Mucosa of descending colon (tissue), 3 donors: ENCODE data around the gene TSPAN11. TPM values are rescaled to one million over a fixed set of nuclear protein-coding genes. Genes with fewer than 3 reads are reported as not detected.

Experiments
- ATAC-seq: fragments of 200-7000 bp; cut with Tn5 transposase; one replicate; pipeline ENCODE4 v1.9.1; 2020; ENCODE audit warnings: mild to moderate bottlenecking, moderate library complexity
- DNase-seq, 3 donors: peaks; one replicate each; pipeline ENCODE4 v3.0.0-alpha.2; 2020
- H3K36me3 ChIP-seq: fragments of 200-600 bp; one replicate; pipeline ENCODE4 v1.8.0; 2021; ENCODE audit warnings: low read depth, mild to moderate bottlenecking
- H3K4me1 ChIP-seq: fragments of 200-600 bp; one replicate; pipeline ENCODE4 v1.8.0; 2021; ENCODE audit warnings: low read depth, mild to moderate bottlenecking
- H3K4me3 ChIP-seq: fragments of 200-600 bp; one replicate; pipeline ENCODE4 v1.8.0; 2021; ENCODE audit warnings: mild to moderate bottlenecking
- H3K9me3 ChIP-seq: fragments of 200-600 bp; one replicate; pipeline ENCODE4 v1.8.0; 2021; ENCODE audit warnings: mild to moderate bottlenecking
- CTCF ChIP-seq: fragments of 200-600 bp; IDR thresholded peaks from one replicate; pipeline ENCODE4 v1.8.0; 2022; ENCODE audit warnings: antibody characterized with exemption, mild to moderate bottlenecking
- intact Hi-C, 2 donors: fragments of 100-400 bp; cut with DNase I in 1 of 2; cut with micrococcal nuclease in 1 of 2; formaldehyde crosslinking; loops; one replicate each; pipeline versions ENCODE4 v1.11.0 to v1.11.1; 2022; cut with DNase I, micrococcal nuclease
- total RNA-seq, 3 donors: library from RNA; stranded (reverse); fragmentation: NEBNext Ultra II Directional in 2 of 3; extraction: Animal tissue kit (Norgen Biotek cat#: 25700) in 2 of 3; gene quantifications; one replicate each; pipeline versions ENCODE4 v1.2.1 to v1.2.4, GENCODE V29; 2021 to 2023
- donor health status: DM: no; HTN: no; CAD: no; lungs with moderate emphysema.
- donor health status: DM: no; HTN: no; CAD: no.
- donor health status: DM: no; HTN: yes; CAD: no.

Gene TSPAN11
- total RNA-seq, 3 donors from 2014 or later = 3.2 to 19.9 (median 4.2) TPM

GRCh38 chr12:30980955-30981662 is 54.6 kb downstream of the TSPAN11 start:
- ATAC-seq = no peak
- no peak for TF ChIP-seq CTCF

DNA sequence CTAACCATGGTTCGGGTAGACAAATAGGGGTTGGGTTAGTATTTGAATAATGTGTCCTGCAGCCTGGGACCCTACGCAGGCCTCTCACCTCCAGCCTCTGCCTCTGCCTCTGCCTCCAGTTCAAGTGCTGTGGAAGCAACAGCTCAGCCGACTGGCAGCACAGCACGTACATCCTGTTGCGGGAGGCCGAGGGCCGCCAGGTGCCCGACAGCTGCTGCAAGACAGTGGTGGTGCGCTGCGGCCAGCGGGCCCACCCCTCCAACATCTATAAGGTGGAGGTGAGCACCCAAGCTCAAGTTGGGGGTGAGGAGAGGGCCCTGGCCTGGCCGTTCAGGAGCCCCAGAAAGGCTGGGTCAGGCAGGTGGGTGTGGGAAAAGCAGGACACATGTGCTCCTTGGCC is 55.9 kb downstream of the TSPAN11 start:
- ATAC-seq (no peak), DNase-seq (no peak)
- Histone ChIP-seq H3K9me3 (no peaks in the 10 kb centered on the region), H3K36me3 (no peaks in the 10 kb centered on the region), H3K4me1 (no peaks in the 10 kb centered on the region), H3K4me3 (no peak overlapping the region)
- TF ChIP-seq CTCF = no peak
- intact Hi-C loops = no loop called here

More at GRCh38 chr12:30980955-30981662, 54.6 kb downstream of the TSPAN11 start:
- no peaks in the 10 kb centered on the region for H3K9me3 ChIP-seq
- H3K4me1 ChIP-seq = no peaks in the 10 kb centered on the region
- DNase-seq = no peak
- intact Hi-C loops = no loop called here
- H3K36me3 ChIP-seq = no peaks in the 10 kb centered on the region
- H3K4me3 ChIP-seq = no peak overlapping the region

- Histone ChIP-seq H3K4me3 (no peak overlapping the region), H3K9me3 (no peaks in the 10 kb centered on the region), H3K4me1 (no peaks in the 10 kb centered on the region), H3K36me3 (no peaks in the 10 kb centered on the region)
- intact Hi-C loops = no loop called here
- peak; percentile 55 for ATAC-seq
- peak; percentile 16 for TF ChIP-seq CTCF
- peak in 2 of 3 donors; percentile 40 to 53 for DNase-seq
These were observed 59.4 kb downstream of the TSPAN11 start for GRCh38 chr12:30985814-30986452.

DNA sequence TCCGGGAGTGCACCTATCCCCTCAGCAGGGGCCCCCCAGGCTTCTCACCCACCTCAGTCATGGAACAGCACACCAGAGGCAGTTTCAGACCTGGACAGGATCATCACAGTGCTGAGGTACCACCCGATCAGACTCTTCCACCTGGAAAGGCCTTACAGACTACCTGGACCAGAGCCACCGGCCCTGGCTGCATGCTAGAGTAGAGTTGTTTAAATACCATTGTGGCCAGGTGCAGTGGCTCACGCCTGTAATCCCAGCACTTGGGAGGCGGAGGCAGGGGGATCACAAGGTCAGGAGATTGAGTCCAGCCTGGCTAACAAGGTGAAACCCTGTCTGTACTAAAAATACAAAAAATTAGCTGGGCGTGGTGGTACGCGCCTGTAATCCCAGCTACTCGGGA is 61.5 kb downstream of the TSPAN11 start:
- intact Hi-C loops = no loop called here
- H3K4me1 ChIP-seq = no peaks in the 10 kb centered on the region
- no peak for TF ChIP-seq CTCF
- DNase-seq (no peak), ATAC-seq (no peak)
- H3K4me3 ChIP-seq = no peak overlapping the region
- H3K9me3 ChIP-seq = no peaks in the 10 kb centered on the region
- no peaks in the 10 kb centered on the region for H3K36me3 ChIP-seq

- no peak for TF ChIP-seq CTCF
- intact Hi-C loops = no loop called here
- H3K4me1 ChIP-seq = no peaks in the 10 kb centered on the region
- ATAC-seq (peak; percentile 72), DNase-seq (peak in 2 of 3 donors; percentile 40 to 54)
- no peaks in the 10 kb centered on the region for H3K36me3 ChIP-seq
- no peaks in the 10 kb centered on the region for H3K9me3 ChIP-seq
- H3K4me3 ChIP-seq = no peak overlapping the region
These were observed 62.2 kb downstream of the TSPAN11 start for GRCh38 chr12:30988646-30989286.
